ENCODE measurements around the gene CCSER1. TPM values are rescaled to one million over a fixed set of nuclear protein-coding genes. Genes with fewer than 3 reads are reported as not detected.

The CCSER1 gene
- total and polyA plus RNA-seq, 2 of the 8 experiments (the other 6 are each of a cell fraction or from before 2014, with no cell fraction given): 0.26 to 0.84 TPM

DNA sequence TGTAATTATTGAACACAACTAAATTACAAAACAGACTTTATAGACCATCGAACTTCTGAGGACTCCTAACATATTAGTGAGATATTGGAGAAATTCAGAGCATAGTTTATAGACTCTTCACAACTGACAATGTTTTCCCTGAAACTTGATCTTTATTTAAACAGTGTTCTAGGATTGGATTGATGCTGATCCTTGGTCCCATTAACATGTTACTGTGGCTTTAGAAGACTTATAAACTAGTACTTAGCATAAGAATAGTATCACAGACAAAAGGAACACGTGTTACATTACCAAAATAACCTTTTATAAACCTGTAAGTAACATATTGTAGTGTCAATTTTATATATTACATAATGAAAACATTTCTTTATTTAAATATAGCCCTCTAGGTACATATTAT lies 689.6 kb downstream of the CCSER1 start (continued):
- TF ChIP-seq, protein P1, sequence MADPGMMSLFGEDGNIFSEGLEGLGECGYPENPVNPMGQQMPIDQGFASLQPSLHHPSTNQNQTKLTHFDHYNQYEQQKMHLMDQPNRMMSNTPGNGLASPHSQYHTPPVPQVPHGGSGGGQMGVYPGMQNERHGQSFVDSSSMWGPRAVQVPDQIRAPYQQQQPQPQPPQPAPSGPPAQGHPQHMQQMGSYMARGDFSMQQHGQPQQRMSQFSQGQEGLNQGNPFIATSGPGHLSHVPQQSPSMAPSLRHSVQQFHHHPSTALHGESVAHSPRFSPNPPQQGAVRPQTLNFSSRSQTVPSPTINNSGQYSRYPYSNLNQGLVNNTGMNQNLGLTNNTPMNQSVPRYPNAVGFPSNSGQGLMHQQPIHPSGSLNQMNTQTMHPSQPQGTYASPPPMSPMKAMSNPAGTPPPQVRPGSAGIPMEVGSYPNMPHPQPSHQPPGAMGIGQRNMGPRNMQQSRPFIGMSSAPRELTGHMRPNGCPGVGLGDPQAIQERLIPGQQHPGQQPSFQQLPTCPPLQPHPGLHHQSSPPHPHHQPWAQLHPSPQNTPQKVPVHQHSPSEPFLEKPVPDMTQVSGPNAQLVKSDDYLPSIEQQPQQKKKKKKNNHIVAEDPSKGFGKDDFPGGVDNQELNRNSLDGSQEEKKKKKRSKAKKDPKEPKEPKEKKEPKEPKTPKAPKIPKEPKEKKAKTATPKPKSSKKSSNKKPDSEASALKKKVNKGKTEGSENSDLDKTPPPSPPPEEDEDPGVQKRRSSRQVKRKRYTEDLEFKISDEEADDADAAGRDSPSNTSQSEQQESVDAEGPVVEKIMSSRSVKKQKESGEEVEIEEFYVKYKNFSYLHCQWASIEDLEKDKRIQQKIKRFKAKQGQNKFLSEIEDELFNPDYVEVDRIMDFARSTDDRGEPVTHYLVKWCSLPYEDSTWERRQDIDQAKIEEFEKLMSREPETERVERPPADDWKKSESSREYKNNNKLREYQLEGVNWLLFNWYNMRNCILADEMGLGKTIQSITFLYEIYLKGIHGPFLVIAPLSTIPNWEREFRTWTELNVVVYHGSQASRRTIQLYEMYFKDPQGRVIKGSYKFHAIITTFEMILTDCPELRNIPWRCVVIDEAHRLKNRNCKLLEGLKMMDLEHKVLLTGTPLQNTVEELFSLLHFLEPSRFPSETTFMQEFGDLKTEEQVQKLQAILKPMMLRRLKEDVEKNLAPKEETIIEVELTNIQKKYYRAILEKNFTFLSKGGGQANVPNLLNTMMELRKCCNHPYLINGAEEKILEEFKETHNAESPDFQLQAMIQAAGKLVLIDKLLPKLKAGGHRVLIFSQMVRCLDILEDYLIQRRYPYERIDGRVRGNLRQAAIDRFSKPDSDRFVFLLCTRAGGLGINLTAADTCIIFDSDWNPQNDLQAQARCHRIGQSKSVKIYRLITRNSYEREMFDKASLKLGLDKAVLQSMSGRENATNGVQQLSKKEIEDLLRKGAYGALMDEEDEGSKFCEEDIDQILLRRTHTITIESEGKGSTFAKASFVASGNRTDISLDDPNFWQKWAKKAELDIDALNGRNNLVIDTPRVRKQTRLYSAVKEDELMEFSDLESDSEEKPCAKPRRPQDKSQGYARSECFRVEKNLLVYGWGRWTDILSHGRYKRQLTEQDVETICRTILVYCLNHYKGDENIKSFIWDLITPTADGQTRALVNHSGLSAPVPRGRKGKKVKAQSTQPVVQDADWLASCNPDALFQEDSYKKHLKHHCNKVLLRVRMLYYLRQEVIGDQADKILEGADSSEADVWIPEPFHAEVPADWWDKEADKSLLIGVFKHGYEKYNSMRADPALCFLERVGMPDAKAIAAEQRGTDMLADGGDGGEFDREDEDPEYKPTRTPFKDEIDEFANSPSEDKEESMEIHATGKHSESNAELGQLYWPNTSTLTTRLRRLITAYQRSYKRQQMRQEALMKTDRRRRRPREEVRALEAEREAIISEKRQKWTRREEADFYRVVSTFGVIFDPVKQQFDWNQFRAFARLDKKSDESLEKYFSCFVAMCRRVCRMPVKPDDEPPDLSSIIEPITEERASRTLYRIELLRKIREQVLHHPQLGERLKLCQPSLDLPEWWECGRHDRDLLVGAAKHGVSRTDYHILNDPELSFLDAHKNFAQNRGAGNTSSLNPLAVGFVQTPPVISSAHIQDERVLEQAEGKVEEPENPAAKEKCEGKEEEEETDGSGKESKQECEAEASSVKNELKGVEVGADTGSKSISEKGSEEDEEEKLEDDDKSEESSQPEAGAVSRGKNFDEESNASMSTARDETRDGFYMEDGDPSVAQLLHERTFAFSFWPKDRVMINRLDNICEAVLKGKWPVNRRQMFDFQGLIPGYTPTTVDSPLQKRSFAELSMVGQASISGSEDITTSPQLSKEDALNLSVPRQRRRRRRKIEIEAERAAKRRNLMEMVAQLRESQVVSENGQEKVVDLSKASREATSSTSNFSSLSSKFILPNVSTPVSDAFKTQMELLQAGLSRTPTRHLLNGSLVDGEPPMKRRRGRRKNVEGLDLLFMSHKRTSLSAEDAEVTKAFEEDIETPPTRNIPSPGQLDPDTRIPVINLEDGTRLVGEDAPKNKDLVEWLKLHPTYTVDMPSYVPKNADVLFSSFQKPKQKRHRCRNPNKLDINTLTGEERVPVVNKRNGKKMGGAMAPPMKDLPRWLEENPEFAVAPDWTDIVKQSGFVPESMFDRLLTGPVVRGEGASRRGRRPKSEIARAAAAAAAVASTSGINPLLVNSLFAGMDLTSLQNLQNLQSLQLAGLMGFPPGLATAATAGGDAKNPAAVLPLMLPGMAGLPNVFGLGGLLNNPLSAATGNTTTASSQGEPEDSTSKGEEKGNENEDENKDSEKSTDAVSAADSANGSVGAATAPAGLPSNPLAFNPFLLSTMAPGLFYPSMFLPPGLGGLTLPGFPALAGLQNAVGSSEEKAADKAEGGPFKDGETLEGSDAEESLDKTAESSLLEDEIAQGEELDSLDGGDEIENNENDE (IDR thresholded peaks at IDR 0.05; ENCODE audit: insufficient replicate concordance, low read length): no peak
- TF ChIP-seq GABPA (IDR thresholded peaks at IDR 0.05; ENCODE audit: borderline replicate concordance, insufficient read depth, low read length) (no peak), RAD21 (IDR thresholded peaks at IDR 0.05 in 1 of 2, conservative IDR thresholded peaks at IDR 0.05 in 1 of 2; ENCODE audit: low read depth in 2 of 2, low read length in 2 of 2) (no peak), CHD1 (IDR thresholded peaks at IDR 0.05; ENCODE audit: low read depth, low read length) (no peak), BACH1 (IDR thresholded peaks at IDR 0.05; ENCODE audit: low read length) (no peak), CBX8 (IDR thresholded peaks at IDR 0.05; ENCODE audit: borderline replicate concordance, low read depth, low read length) (no peak), ZNF274 (IDR thresholded peaks at IDR 0.05; ENCODE audit: borderline replicate concordance, extremely low read depth, low read length) (no peak), JUND (IDR thresholded peaks at IDR 0.05; ENCODE audit: low read length) (no peak), SP1 (IDR thresholded peaks at IDR 0.05; ENCODE audit: low read depth, low read length) (no peak), CTBP2 (IDR thresholded peaks at IDR 0.05; ENCODE audit: borderline replicate concordance, insufficient read depth, insufficient read length, low read length) (no peak)
